BE2C (cell line): ENCODE measurements around the gene GALNT1.

Source experiments
- DNase-seq: peaks from one replicate; pipeline ENCODE4 v3.0.0-alpha.2; 2020
- H3K27me3 ChIP-seq: fragments of 250-450 bp; sonication (Bioruptor Pico); 2 replicates; pipeline ENCODE4 v1.5.1; 2020; ENCODE audit warnings: mild to moderate bottlenecking
- H3K36me3 ChIP-seq: fragments of 250-450 bp; sonication (Bioruptor Pico); 2 replicates; pipeline ENCODE4 v1.5.1; 2020; ENCODE audit warnings: mild to moderate bottlenecking
- H3K4me1 ChIP-seq: fragments of 250-450 bp; sonication (Bioruptor Pico); 2 replicates; pipeline ENCODE4 v1.5.1; 2020
- H3K4me3 ChIP-seq: 2 replicates; pipeline ENCODE4 v1.5.1; 2011; ENCODE audit warnings: low read depth, low read length
- H3K9me3 ChIP-seq: fragments of 250-450 bp; sonication (Bioruptor Pico); 2 replicates; pipeline ENCODE4 v1.5.1; 2020
- CTCF ChIP-seq: IDR thresholded peaks from 2 replicates; pipeline ENCODE4 v1.5.1; 2012; ENCODE audit warnings: mild to moderate bottlenecking, low read depth, low read length

Gene GALNT1

GRCh38 chr18:35749701-35750100 lies 168.2 kb downstream of the GALNT1 start:
- no peaks in the 10 kb centered on the region for H3K36me3 ChIP-seq
- H3K27me3 ChIP-seq = no peaks in the 10 kb centered on the region
- no peak for TF ChIP-seq CTCF

GRCh38 chr18:35750929-35751328 lies 169.4 kb downstream of the GALNT1 start:
- Histone ChIP-seq H3K4me1 (no peaks in the 10 kb centered on the region), H3K36me3 (no peaks in the 10 kb centered on the region), H3K9me3 (no peaks in the 10 kb centered on the region), H3K27me3 (no peaks in the 10 kb centered on the region), H3K4me3 (no peak overlapping the region)
- no peak for TF ChIP-seq CTCF
- no peak for DNase-seq

More at GRCh38 chr18:35749701-35750100, 168.2 kb downstream of the GALNT1 start:
- H3K4me1 ChIP-seq = no peaks in the 10 kb centered on the region
- H3K9me3 ChIP-seq = no peaks in the 10 kb centered on the region
- DNase-seq = no peak
- no peak overlapping the region for H3K4me3 ChIP-seq

GRCh38 chr18:35753306-35753910 lies 171.9 kb downstream of the GALNT1 start:
- TF ChIP-seq CTCF = no peak

GRCh38 chr18:35754464-35754863 lies 172.9 kb downstream of the GALNT1 start:
- no peak overlapping the region for H3K4me3 ChIP-seq
- no peaks in the 10 kb centered on the region for H3K4me1 ChIP-seq
- no peaks in the 10 kb centered on the region for H3K27me3 ChIP-seq
- DNase-seq = no peak
- no peak for TF ChIP-seq CTCF
- H3K9me3 ChIP-seq = no peaks in the 10 kb centered on the region
- H3K36me3 ChIP-seq = no peaks in the 10 kb centered on the region

More at GRCh38 chr18:35753306-35753910, 171.9 kb downstream of the GALNT1 start:
- H3K9me3 ChIP-seq = no peaks in the 10 kb centered on the region
- no peak for DNase-seq
- no peak overlapping the region for H3K4me3 ChIP-seq
- H3K36me3 ChIP-seq = no peaks in the 10 kb centered on the region
- no peaks in the 10 kb centered on the region for H3K4me1 ChIP-seq
- no peaks in the 10 kb centered on the region for H3K27me3 ChIP-seq

DNA sequence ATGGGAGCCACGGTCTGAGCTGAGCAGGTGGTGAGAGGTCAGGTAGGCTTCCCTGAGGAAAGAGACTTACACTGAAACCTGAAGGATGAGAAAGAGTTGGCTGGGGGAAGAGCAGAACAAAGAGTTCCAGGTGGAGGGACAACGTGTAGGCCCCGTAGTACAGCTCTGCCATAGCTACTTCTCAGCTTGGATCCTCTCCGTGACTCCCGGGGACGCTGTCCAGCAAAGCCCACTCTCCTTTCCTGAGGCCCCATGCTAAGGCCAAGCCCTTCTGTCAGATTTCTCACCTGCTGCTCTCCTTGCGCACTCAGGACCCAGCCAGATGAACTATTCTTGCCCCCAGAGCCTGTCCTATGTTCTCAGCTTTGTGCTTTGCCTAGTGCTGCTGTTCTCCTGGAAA lies 173.8 kb downstream of the GALNT1 start:
- Histone ChIP-seq H3K4me1 (no peaks in the 10 kb centered on the region), H3K36me3 (no peaks in the 10 kb centered on the region), H3K4me3 (no peak overlapping the region), H3K27me3 (no peaks in the 10 kb centered on the region), H3K9me3 (no peaks in the 10 kb centered on the region)
- no peak for DNase-seq
- no peak for TF ChIP-seq CTCF

GRCh38 chr18:35756506-35757117 lies 175.1 kb downstream of the GALNT1 start:
- H3K4me3 ChIP-seq = no peak overlapping the region
- no peaks in the 10 kb centered on the region for H3K36me3 ChIP-seq
- no peaks in the 10 kb centered on the region for H3K9me3 ChIP-seq
- peak; percentile 65 for TF ChIP-seq CTCF
- DNase-seq = peak; percentile 40
- H3K27me3 ChIP-seq = no peaks in the 10 kb centered on the region
- H3K4me1 ChIP-seq = no peaks in the 10 kb centered on the region
